Measurements from ENCODE around the gene SLC22A1.

SLC22A1 gene

GRCh38 chr6:160084198-160084776 lies 37.3 kb upstream of the SLC22A1 start:
- Histone ChIP-seq H3K36me3 (peaks cover 100% of the 10 kb centered on the region), H3K4me1 (ENCODE audit: control insufficient read depth in 1 of 2, insufficient read depth in 1 of 2, low read depth in 1 of 2, low read length in 1 of 2) (no peaks in the 10 kb centered on the region), H3K9me3 (peaks cover 7% of the 10 kb centered on the region), H3K4me3 (ENCODE audit: low read depth in 1 of 2, low read length in 1 of 2) (no peak overlapping the region), H3K27me3 (no peaks in the 10 kb centered on the region), H3K27ac (no peak overlapping the region)
- no peak for TF ChIP-seq CTCF (IDR thresholded peaks at IDR 0.05)

- Histone ChIP-seq H3K4me1 (ENCODE audit: control insufficient read depth in 1 of 2, insufficient read depth in 1 of 2, low read depth in 1 of 2, low read length in 1 of 2) (no peaks in the 10 kb centered on the region), H3K27ac (no peak overlapping the region), H3K27me3 (no peaks in the 10 kb centered on the region), H3K4me3 (ENCODE audit: low read depth in 1 of 2, low read length in 1 of 2) (no peak overlapping the region), H3K36me3 (peaks cover 100% of the 10 kb centered on the region), H3K9me3 (peaks cover 7% of the 10 kb centered on the region)
- TF ChIP-seq CTCF (IDR thresholded peaks at IDR 0.05) = no peak
These were observed 36.4 kb upstream of the SLC22A1 start for GRCh38 chr6:160085226-160085625.

- Histone ChIP-seq H3K36me3 (peaks cover 100% of the 10 kb centered on the region), H3K27me3 (no peaks in the 10 kb centered on the region), H3K4me3 (ENCODE audit: low read depth in 1 of 2, low read length in 1 of 2) (no peak overlapping the region), H3K9me3 (peaks cover 7% of the 10 kb centered on the region), H3K4me1 (ENCODE audit: control insufficient read depth in 1 of 2, insufficient read depth in 1 of 2, low read depth in 1 of 2, low read length in 1 of 2) (no peaks in the 10 kb centered on the region), H3K27ac (peak overlapping the region; percentile 1)
- TF ChIP-seq CTCF (IDR thresholded peaks at IDR 0.05) = no peak
These were observed 35.7 kb upstream of the SLC22A1 start for GRCh38 chr6:160085713-160086505.

GRCh38 chr6:160086754-160087153 lies 34.9 kb upstream of the SLC22A1 start:
- H3K9me3 ChIP-seq = peaks cover 7% of the 10 kb centered on the region
- H3K27me3 ChIP-seq = no peaks in the 10 kb centered on the region
- no peak overlapping the region for H3K4me3 ChIP-seq (ENCODE audit: low read depth in 1 of 2, low read length in 1 of 2)
- H3K36me3 ChIP-seq = peaks cover 100% of the 10 kb centered on the region
- H3K4me1 ChIP-seq (ENCODE audit: control insufficient read depth in 1 of 2, insufficient read depth in 1 of 2, low read depth in 1 of 2, low read length in 1 of 2) = no peaks in the 10 kb centered on the region
- H3K27ac ChIP-seq = no peak overlapping the region
- TF ChIP-seq CTCF (IDR thresholded peaks at IDR 0.05) = no peak

- Histone ChIP-seq H3K27me3 (no peaks in the 10 kb centered on the region), H3K9me3 (peaks cover 7% of the 10 kb centered on the region), H3K4me3 (ENCODE audit: low read depth in 1 of 2, low read length in 1 of 2) (no peak overlapping the region), H3K27ac (no peak overlapping the region), H3K4me1 (ENCODE audit: control insufficient read depth in 1 of 2, insufficient read depth in 1 of 2, low read depth in 1 of 2, low read length in 1 of 2) (no peaks in the 10 kb centered on the region), H3K36me3 (peaks cover 100% of the 10 kb centered on the region)
- no peak for TF ChIP-seq CTCF (IDR thresholded peaks at IDR 0.05)
These were observed 33.4 kb upstream of the SLC22A1 start for GRCh38 chr6:160088069-160088783.

All from neutrophil (primary cell).